A673 (cell line): ENCODE results near the gene SURF6. TPM values are rescaled to one million over a fixed set of nuclear protein-coding genes. Genes with fewer than 3 reads are reported as not detected.

Experiments
- BruUV-seq: library from RNA; stranded (reverse); fragments of 400-500 nt; replicated peaks from 2 replicates; lab custom pipeline; 2021; lab: Mats Ljungman, UMichigan
- CTCF ChIA-PET: fragments of 300-600 bp; sonication (Branson Sonifier 250); formaldehyde crosslinking; loops from one replicate; lab custom pipeline; 2022; ENCODE audit warnings: antibody characterized with exemption; lab: Charles Lee
- POLR2A ChIA-PET: fragments of 300-600 bp; sonication (Branson Sonifier 250); formaldehyde crosslinking; loops from one replicate; lab custom pipeline; 2022; ENCODE audit warnings: antibody characterized with exemption; ENCODE audit not compliant: low non-redundant PET; lab: Charles Lee
- DNase-seq: peaks from one replicate; pipeline ENCODE4 v3.0.0-alpha.2; 2015; ENCODE audit warnings: low spot score
- H3K27ac ChIP-seq: fragments of 200-600 bp; sonication (generic); 2 replicates; pipeline ENCODE4 v1.5.1; 2016; ENCODE audit warnings: mixed run types, low read depth, mild to moderate bottlenecking, mixed read lengths, antibody characterized with exemption, low read length; ENCODE audit not compliant: poor library complexity, severe bottlenecking
- H3K27me3 ChIP-seq: fragments of 200-600 bp; sonication (generic); replicated peaks from 2 replicates; pipeline ENCODE4 v1.6.1; 2017; ENCODE audit warnings: mixed run types, low read depth, mild to moderate bottlenecking, mixed read lengths, antibody characterized with exemption, low read length; ENCODE audit not compliant: insufficient read depth, poor library complexity
- H3K36me3 ChIP-seq: fragments of 200-600 bp; sonication (generic); 2 replicates; pipeline ENCODE4 v1.6.1; 2016; ENCODE audit warnings: mixed run types, mild to moderate bottlenecking, mixed read lengths, antibody characterized with exemption, low read length; ENCODE audit not compliant: insufficient read depth, poor library complexity, severe bottlenecking
- H3K4me1 ChIP-seq: fragments of 200-600 bp; sonication (generic); 2 replicates; pipeline ENCODE4 v1.6.1; 2017; ENCODE audit warnings: mixed run types, mild to moderate bottlenecking, mixed read lengths, antibody characterized with exemption, low read length; ENCODE audit not compliant: insufficient read depth, poor library complexity, severe bottlenecking
- H3K4me3 ChIP-seq: fragments of 200-600 bp; sonication (generic); 2 replicates; pipeline ENCODE4 v1.5.1; 2016; ENCODE audit warnings: low read depth, mixed run types, mild to moderate bottlenecking, mixed read lengths, low read length; ENCODE audit not compliant: poor library complexity, severe bottlenecking
- H3K9me3 ChIP-seq: fragments of 200-600 bp; sonication (generic); 2 replicates; pipeline ENCODE4 v1.6.1; 2016; ENCODE audit warnings: mixed run types, low read depth, mild to moderate bottlenecking, mixed read lengths, antibody characterized with exemption, low read length; ENCODE audit not compliant: poor library complexity, severe bottlenecking
- EZH2 ChIP-seq: fragments of 200-600 bp; sonication (generic); IDR thresholded peaks from 2 replicates; pipeline ENCODE4 v1.6.1; 2017; ENCODE audit warnings: borderline replicate concordance, low read depth, mild to moderate bottlenecking, mixed read lengths, antibody characterized with exemption, low read length; ENCODE audit not compliant: poor library complexity, severe bottlenecking
- intact Hi-C: fragments of 100-400 bp; cut with micrococcal nuclease; formaldehyde crosslinking; loops from one replicate; pipeline ENCODE4 v1.10.0; 2022; ENCODE audit not compliant: unreplicated experiment
- total RNA-seq: library from RNA; stranded (reverse); gene quantifications from 2 replicates; pipeline ENCODE4 v1.2.3, GENCODE V29; 2021
- TF ChIP-seq, protein P1 (sequence below): fragments of 300-800, 200-600 bp; sonication (generic); conservative IDR thresholded peaks from 2 replicates; pipeline ENCODE4 v1.5.1; 2017; ENCODE audit warnings: low read depth, mild to moderate bottlenecking, antibody characterized with exemption, low read length, moderate library complexity, mixed read lengths

Gene SURF6
- total RNA-seq, 1 experiment from 2014 or later = 36.6 TPM

GRCh38 chr9:133346021-133346785 is 10.2 kb upstream of the SURF6 start:
- Histone ChIP-seq H3K36me3 (peaks cover 76% of the 10 kb centered on the region), H3K27me3 (no peaks in the 10 kb centered on the region), H3K27ac (peak overlapping the region; percentile 85), H3K4me1 (peaks cover 19% of the 10 kb centered on the region), H3K9me3 (no peaks in the 10 kb centered on the region), H3K4me3 (peak overlapping the region; percentile 98)
- no peak for DNase-seq
- intact Hi-C loops = no loop called here
- ChIA-PET POLR2A (interaction anchor here (0.7 kb wide), 1 partner anchor 11 kb away, joined by 3 read pairs; no protein-coding TSS in a partner anchor), CTCF (no interaction called here)
- BruUV-seq = TSS peak; percentile 10
- TF ChIP-seq, protein P1, sequence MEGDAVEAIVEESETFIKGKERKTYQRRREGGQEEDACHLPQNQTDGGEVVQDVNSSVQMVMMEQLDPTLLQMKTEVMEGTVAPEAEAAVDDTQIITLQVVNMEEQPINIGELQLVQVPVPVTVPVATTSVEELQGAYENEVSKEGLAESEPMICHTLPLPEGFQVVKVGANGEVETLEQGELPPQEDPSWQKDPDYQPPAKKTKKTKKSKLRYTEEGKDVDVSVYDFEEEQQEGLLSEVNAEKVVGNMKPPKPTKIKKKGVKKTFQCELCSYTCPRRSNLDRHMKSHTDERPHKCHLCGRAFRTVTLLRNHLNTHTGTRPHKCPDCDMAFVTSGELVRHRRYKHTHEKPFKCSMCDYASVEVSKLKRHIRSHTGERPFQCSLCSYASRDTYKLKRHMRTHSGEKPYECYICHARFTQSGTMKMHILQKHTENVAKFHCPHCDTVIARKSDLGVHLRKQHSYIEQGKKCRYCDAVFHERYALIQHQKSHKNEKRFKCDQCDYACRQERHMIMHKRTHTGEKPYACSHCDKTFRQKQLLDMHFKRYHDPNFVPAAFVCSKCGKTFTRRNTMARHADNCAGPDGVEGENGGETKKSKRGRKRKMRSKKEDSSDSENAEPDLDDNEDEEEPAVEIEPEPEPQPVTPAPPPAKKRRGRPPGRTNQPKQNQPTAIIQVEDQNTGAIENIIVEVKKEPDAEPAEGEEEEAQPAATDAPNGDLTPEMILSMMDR = no peak
- no peak for TF ChIP-seq EZH2

- Histone ChIP-seq H3K36me3 (peaks cover 75% of the 10 kb centered on the region), H3K4me1 (peaks cover 19% of the 10 kb centered on the region), H3K4me3 (no peak overlapping the region), H3K27ac (no peak overlapping the region), H3K9me3 (no peaks in the 10 kb centered on the region), H3K27me3 (no peaks in the 10 kb centered on the region)
- intact Hi-C loops = no loop called here
- no TSS peak for BruUV-seq
- no peak for DNase-seq
- POLR2A ChIA-PET = no interaction called here
- TF ChIP-seq, protein P1 = no peak
- no peak for TF ChIP-seq EZH2
- CTCF ChIA-PET = no interaction called here
These were observed 9.6 kb upstream of the SURF6 start for GRCh38 chr9:133345596-133345995.

DNA sequence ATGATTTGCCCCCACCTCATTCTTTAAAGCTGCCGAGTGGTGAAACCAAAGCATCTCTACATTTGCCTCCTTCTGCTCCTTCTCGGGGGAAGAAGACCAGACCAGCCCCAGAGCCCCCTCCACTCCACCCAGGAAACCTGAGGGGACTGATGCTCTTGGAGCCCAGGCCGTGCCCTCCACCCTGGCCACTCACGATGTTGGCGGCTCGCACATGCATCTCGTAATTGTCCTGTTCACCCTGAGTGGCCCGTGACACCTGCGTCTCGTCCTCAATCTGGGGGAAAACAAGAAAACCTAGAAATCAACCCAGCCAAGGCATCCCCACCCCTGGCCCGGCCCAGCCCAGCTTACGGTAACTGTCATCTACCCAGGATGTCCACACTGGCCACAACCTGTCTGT is 9.0 kb upstream of the SURF6 start:
- peaks cover 74% of the 10 kb centered on the region for H3K36me3 ChIP-seq
- CTCF ChIA-PET = no interaction called here
- intact Hi-C loops = no loop called here

More for the DNA sequence above, 9.0 kb upstream of the SURF6 start:
- H3K27ac ChIP-seq = no peak overlapping the region
- BruUV-seq = no TSS peak
- no peak overlapping the region for H3K4me3 ChIP-seq
- no peaks in the 10 kb centered on the region for H3K27me3 ChIP-seq
- no peak for TF ChIP-seq EZH2
- TF ChIP-seq, protein P1 = no peak
- H3K9me3 ChIP-seq = no peaks in the 10 kb centered on the region
- no peak for DNase-seq
- POLR2A ChIA-PET = no interaction called here
- H3K4me1 ChIP-seq = peaks cover 16% of the 10 kb centered on the region
